ENCODE results near the gene CTNND2.

Gene CTNND2

DNA sequence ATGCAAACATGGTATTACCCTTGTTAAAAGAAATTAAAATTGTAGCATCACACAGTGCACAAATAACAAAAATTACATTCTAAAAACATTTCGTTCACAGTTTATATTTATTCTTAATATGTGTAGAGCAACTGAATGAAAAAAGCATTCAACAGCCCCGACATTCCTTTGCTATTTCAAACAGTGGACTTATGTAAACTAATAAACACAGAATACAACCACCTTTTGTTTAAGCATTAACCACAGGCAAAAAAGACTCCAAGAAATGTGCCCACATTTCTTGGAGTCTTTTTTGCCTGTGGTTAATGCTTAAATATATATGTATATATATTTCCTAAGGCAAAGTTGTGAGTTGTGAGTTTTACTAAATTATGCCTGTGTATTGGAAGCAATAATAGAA lies 610.7 kb downstream of the CTNND2 start:
- TF ChIP-seq, protein P1, sequence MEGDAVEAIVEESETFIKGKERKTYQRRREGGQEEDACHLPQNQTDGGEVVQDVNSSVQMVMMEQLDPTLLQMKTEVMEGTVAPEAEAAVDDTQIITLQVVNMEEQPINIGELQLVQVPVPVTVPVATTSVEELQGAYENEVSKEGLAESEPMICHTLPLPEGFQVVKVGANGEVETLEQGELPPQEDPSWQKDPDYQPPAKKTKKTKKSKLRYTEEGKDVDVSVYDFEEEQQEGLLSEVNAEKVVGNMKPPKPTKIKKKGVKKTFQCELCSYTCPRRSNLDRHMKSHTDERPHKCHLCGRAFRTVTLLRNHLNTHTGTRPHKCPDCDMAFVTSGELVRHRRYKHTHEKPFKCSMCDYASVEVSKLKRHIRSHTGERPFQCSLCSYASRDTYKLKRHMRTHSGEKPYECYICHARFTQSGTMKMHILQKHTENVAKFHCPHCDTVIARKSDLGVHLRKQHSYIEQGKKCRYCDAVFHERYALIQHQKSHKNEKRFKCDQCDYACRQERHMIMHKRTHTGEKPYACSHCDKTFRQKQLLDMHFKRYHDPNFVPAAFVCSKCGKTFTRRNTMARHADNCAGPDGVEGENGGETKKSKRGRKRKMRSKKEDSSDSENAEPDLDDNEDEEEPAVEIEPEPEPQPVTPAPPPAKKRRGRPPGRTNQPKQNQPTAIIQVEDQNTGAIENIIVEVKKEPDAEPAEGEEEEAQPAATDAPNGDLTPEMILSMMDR (conservative IDR thresholded peaks at IDR 0.05; ENCODE audit: low read depth, low read length), result no peak
- DNase-seq (ENCODE audit: low read depth), result no peak
- no peak overlapping the region for H3K4me3 ChIP-seq (ENCODE audit: low read length)

DNA sequence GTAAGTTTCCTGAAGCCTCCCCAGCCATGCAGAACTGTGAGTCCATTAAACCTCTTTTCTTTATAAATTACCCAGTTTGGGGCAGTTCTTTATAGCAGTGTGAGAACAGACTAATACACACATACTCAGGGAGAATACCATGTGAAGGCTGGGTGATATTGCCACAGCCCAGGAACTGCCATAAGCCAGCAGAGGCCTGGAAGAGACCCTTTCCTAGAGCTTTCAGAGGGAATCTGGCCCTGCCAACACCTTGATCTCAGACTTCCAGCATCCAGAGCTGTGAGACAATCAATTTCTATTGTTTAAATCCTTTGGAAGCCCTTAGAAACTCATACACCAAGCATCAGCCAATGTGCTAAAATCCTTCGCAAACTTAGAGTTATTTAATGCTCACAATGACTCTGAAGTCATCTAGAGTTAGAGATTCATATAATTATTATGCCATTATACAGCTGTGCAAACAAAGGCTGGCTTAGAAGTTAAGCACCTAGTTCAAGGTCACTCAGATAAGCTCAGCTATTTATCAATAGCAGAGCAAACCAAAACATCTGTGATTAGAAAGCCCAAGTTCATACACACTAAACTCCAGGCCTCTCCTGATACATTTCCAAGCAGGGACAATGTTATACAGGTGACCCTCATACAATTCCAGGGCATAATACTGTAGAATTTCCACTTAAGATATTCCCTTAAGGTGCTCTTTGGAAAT lies 611.4 kb downstream of the CTNND2 start:
- DNase-seq (ENCODE audit: low read depth), result no peak
- no peak overlapping the region for H3K4me3 ChIP-seq (ENCODE audit: low read length)
- TF ChIP-seq, protein P1 (conservative IDR thresholded peaks at IDR 0.05; ENCODE audit: low read depth, low read length), result no peak

DNA sequence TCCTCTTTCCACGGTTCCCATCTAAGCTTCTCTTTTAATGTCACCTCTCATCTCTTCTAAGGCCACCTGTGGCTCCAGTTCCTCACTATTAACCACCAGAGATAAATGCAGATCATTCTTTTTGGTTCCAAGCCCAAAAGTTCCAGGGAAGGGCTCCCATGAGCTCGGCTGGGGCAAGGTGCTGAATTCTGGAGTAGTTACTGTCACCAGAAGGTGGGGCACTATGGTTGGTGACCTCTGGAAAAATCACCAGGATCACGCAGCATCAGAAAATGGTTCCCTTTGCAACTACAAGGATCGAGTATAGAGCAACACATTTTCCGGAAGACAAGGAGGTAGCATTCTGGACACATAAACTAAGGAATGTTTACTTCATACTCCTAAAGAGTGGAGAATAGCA lies 614.5 kb downstream of the CTNND2 start:
- no peak for DNase-seq (ENCODE audit: low read depth)
- no peak overlapping the region for H3K4me3 ChIP-seq (ENCODE audit: low read length)
- TF ChIP-seq, protein P1 (conservative IDR thresholded peaks at IDR 0.05; ENCODE audit: low read depth, low read length), result no peak

DNA sequence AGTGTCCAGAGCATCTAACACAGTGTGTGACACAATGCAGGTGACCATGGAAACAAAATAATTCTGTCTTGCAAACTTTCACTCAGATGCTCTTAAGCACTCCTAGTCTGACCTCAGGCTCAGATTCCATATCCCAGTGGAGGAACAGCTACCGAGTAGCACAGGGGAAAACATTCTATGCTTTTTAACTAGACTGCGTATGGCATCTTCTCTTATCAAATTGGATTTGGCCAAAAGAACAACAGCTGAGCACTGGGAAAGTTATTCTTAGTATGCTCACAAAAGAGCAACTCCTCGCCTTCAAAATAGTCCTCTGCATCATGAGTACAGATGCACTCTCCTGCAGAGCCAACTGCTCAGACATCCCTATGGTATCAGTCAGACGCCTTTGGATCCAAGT lies 615.0 kb downstream of the CTNND2 start:
- TF ChIP-seq, protein P1 (conservative IDR thresholded peaks at IDR 0.05; ENCODE audit: low read depth, low read length), result no peak
- no peak overlapping the region for H3K4me3 ChIP-seq (ENCODE audit: low read length)
- DNase-seq (ENCODE audit: low read depth), result no peak

DNA sequence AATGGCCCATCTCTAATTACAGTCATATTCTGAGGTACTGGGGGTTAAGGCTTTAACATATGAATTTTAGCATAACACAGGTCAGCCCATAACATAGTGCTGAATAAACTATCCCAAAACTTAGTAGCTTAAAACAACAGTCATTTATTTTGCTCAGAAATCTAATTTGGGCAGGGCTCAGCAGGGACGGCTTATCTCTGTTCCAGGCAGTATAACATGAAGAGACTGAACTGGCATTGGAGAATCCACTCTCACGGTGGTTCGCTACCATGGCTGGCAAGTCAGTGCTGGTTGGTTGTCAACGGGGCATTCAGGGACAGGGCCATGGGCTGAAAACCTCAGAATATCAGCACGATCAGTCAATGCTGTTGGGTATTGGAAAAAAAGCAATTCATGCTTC lies 622.4 kb downstream of the CTNND2 start:
- no peak overlapping the region for H3K4me3 ChIP-seq (ENCODE audit: low read length)
- TF ChIP-seq, protein P1 (conservative IDR thresholded peaks at IDR 0.05; ENCODE audit: low read depth, low read length), result no peak
- no peak for DNase-seq (ENCODE audit: low read depth)

DNA sequence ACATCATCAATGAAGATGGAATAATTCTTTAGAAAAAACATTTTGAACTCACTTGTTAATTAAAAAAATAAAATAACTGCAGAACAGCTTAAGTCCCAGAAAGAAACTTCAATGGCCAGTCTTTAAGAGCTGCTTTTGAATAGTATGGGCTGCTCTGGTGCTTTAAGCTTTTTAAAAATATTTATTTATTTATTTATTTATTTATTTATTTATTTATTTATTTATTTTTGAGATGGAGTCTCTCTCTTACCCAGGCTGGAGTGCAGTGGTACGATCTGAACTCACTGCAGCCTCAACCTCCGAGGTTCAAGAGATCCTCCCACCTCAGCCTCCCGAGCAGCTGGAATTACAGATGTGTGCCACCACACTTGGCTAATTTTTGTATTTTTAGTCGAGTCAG lies 626.9 kb downstream of the CTNND2 start:
- no peak for DNase-seq (ENCODE audit: low read depth)
- TF ChIP-seq, protein P1 (conservative IDR thresholded peaks at IDR 0.05; ENCODE audit: low read depth, low read length), result no peak
- no peak overlapping the region for H3K4me3 ChIP-seq (ENCODE audit: low read length)

DNA sequence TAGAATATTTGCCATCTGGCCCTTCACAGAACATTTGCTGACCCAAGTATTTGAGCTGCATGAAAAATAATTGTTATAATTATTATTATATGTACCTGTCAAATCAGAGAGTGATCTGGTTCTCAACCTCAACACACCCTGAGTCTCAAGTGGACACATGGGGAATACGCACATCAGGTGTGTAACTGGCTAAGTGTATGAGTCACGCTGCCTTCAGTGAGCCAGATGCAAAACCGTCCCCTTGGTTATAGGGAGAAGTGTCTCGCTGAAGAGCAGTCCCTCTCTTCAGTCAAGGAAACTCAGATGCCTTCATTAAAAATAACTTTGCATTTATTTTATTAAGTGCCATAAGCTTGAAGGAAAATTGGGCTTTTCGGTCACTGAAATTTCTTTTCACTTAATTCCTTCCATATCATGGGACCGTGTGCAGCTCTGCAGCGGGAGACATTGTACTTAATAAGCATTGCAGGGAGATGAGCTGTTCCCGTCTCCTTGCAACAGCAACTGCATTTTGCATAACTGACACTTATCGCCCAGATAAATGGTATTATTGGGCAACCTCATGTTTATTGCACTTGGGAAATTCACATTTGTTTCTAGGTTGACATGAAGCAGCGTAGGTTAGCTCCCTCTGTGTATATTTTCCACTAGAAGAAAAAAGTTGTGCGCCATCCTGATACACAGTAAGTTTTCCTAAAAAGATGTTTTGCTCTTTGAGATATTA lies 630.9 kb downstream of the CTNND2 start:
- H3K4me3 ChIP-seq (ENCODE audit: low read length), result no peak overlapping the region
- TF ChIP-seq, protein P1 (conservative IDR thresholded peaks at IDR 0.05; ENCODE audit: low read depth, low read length), result no peak

More for the DNA sequence above, 630.9 kb downstream of the CTNND2 start:
- no peak for DNase-seq (ENCODE audit: low read depth)

Measured in retinal pigment epithelial cell (primary cell).